Loucy (cell line): Measurements from ENCODE around the gene ZBED4.
A peak's percentile ranks its signal among the peaks of the same experiment; 100 is the strongest.

Experiments used
- H2AFZ ChIP-seq: fragments of 200-600 bp; sonication (generic); 2 replicates; pipeline ENCODE4 v1.6.0; 2016; ENCODE audit warnings: antibody characterized with exemption, mild to moderate bottlenecking, low read length, moderate library complexity
- H3F3A ChIP-seq: fragments of 200-600 bp; 2 replicates; pipeline ENCODE4 v1.6.0; 2016; ENCODE audit warnings: antibody characterized with exemption, low read depth, mild to moderate bottlenecking
- H3K27me3 ChIP-seq: fragments of 200-600 bp; sonication (generic); 2 replicates; pipeline ENCODE4 v1.6.1; 2014; ENCODE audit warnings: low read length, mild to moderate bottlenecking; ENCODE audit not compliant: insufficient read depth, poor library complexity, severe bottlenecking
- H3K36me3 ChIP-seq: fragments of 200-600 bp; sonication (generic); 2 replicates; pipeline ENCODE4 v1.6.1; 2016; ENCODE audit warnings: low read length; ENCODE audit not compliant: insufficient read depth
- H3K4me1 ChIP-seq: fragments of 200-600 bp; sonication (generic); 2 replicates; pipeline ENCODE4 v1.5.1; 2014; ENCODE audit warnings: low read length, mild to moderate bottlenecking; ENCODE audit not compliant: insufficient read depth, poor library complexity, severe bottlenecking
- H3K4me2 ChIP-seq: fragments of 200-600 bp; sonication (generic); 2 replicates; pipeline ENCODE4 v1.6.0; 2014; ENCODE audit warnings: antibody characterized with exemption, low read length, low read depth, mild to moderate bottlenecking; ENCODE audit not compliant: poor library complexity, severe bottlenecking
- H3K4me3 ChIP-seq: fragments of 200-600 bp; sonication (generic); 2 replicates; pipeline ENCODE4 v1.5.1; 2014; ENCODE audit warnings: low read length, mild to moderate bottlenecking, mixed read lengths; ENCODE audit not compliant: poor library complexity, severe bottlenecking
- H3K79me2 ChIP-seq: fragments of 200-600 bp; sonication (generic); 2 replicates; pipeline ENCODE4 v1.6.1; 2014; ENCODE audit warnings: low read length; ENCODE audit not compliant: insufficient read depth
- H3K9ac ChIP-seq: fragments of 200-600 bp; sonication (generic); 2 replicates; pipeline ENCODE4 v1.6.0; 2014; ENCODE audit warnings: mild to moderate bottlenecking, low read depth, low read length, moderate library complexity; ENCODE audit not compliant: poor library complexity, severe bottlenecking
- H3K9me2 ChIP-seq: fragments of 200-600 bp; sonication (generic); replicated peaks from 2 replicates; pipeline ENCODE4 v1.6.1; 2016; ENCODE audit warnings: low read depth, low read length, mixed read lengths
- H3K9me3 ChIP-seq: fragments of 200-600 bp; sonication (generic); 2 replicates; pipeline ENCODE4 v1.6.1; 2014; ENCODE audit warnings: mild to moderate bottlenecking, antibody characterized with exemption, low read length, low read depth; ENCODE audit not compliant: insufficient read depth
- H4K20me1 ChIP-seq: fragments of 200-600 bp; sonication (generic); 2 replicates; pipeline ENCODE4 v1.6.0; 2014; ENCODE audit warnings: antibody characterized with exemption, low read length, mild to moderate bottlenecking; ENCODE audit not compliant: insufficient read depth, poor library complexity, severe bottlenecking
- EZH2phosphoT487 ChIP-seq: fragments of 200-600 bp; IDR thresholded peaks from 2 replicates; pipeline ENCODE4 v1.6.1; 2018; ENCODE audit warnings: antibody characterized with exemption, mild to moderate bottlenecking, moderate library complexity, borderline replicate concordance
- TF ChIP-seq, protein P1 (sequence below): fragments of 200-600 bp; sonication (generic); conservative IDR thresholded peaks from 2 replicates; pipeline ENCODE4 v1.5.1; 2014; ENCODE audit warnings: mild to moderate bottlenecking, antibody characterized with exemption, low read length

The ZBED4 gene

DNA sequence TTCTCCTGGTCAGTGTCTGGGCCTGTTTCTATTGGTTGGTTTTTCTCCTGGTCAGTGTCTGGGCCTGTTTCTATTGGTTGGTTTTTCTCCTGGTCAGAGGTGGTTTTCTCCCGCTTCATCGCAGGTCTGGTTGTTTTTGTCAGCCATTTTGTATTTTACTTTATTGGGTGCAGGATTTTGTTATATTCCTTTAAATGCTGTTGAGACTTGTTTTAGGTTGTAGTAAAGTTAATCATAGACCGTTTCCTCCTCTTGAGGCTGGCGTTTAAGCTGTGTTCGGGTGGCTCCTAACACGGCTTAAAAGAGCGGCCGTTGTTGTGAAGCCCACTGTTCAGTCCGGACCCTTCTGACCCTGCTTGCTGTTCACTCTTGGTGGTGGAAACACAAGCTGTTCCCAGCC is 26.2 kb downstream of the ZBED4 start:
- no peak for TF ChIP-seq EZH2phosphoT487
- TF ChIP-seq, protein P1, sequence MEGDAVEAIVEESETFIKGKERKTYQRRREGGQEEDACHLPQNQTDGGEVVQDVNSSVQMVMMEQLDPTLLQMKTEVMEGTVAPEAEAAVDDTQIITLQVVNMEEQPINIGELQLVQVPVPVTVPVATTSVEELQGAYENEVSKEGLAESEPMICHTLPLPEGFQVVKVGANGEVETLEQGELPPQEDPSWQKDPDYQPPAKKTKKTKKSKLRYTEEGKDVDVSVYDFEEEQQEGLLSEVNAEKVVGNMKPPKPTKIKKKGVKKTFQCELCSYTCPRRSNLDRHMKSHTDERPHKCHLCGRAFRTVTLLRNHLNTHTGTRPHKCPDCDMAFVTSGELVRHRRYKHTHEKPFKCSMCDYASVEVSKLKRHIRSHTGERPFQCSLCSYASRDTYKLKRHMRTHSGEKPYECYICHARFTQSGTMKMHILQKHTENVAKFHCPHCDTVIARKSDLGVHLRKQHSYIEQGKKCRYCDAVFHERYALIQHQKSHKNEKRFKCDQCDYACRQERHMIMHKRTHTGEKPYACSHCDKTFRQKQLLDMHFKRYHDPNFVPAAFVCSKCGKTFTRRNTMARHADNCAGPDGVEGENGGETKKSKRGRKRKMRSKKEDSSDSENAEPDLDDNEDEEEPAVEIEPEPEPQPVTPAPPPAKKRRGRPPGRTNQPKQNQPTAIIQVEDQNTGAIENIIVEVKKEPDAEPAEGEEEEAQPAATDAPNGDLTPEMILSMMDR: no peak
- H3K4me1 ChIP-seq: peaks cover 23% of the 10 kb centered on the region
- 0 out of 2 replicates have a peak, but pooled peaks cover 3% of the 10 kb centered on the region for H3F3A ChIP-seq
- H3K4me2 ChIP-seq: peak overlapping the region; percentile 70
- peaks cover 74% of the 10 kb centered on the region for H4K20me1 ChIP-seq
- peak overlapping the region; percentile 48 for H3K4me3 ChIP-seq
- no peaks in the 10 kb centered on the region for H3K9me3 ChIP-seq
- H3K9me2 ChIP-seq: no peaks in the 10 kb centered on the region
- H3K9ac ChIP-seq: peak overlapping the region; percentile 44
- peaks cover 98% of the 10 kb centered on the region for H3K79me2 ChIP-seq
- H3K27me3 ChIP-seq: no peaks in the 10 kb centered on the region
- peaks cover 37% of the 10 kb centered on the region; the same call in 1 of the 2 replicates for H3K36me3 ChIP-seq
- no peak overlapping the region for H2AFZ ChIP-seq

DNA sequence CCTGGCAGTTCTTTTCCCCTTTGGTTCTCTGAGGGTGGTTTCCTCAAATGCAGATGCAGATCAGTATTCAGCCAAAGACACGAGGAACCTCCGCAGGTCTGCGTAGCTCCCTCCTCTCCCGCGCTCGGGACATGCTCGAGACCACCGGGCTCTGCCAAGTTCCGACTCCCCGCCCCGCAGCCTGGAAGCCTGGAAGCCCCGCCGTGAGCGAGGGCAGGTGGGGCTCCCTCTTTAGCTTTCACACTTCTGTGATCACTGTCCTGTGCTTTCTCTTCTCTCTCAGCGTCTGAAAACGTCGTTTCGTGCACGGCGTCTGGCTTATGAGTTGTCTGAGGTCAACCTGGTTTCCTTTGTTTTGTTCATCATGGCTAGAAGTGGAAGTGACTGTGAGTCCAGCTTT is 26.6 kb downstream of the ZBED4 start:
- Histone ChIP-seq H3K36me3 (peaks cover 41% of the 10 kb centered on the region; the same call in 1 of the 2 replicates), H3K9ac (peak overlapping the region; percentile 44), H3K27me3 (no peaks in the 10 kb centered on the region), H4K20me1 (peaks cover 74% of the 10 kb centered on the region), H3K4me3 (peak overlapping the region; percentile 48), H3K9me3 (no peaks in the 10 kb centered on the region), H3F3A (0 out of 2 replicates have a peak, but pooled peaks cover 3% of the 10 kb centered on the region), H3K4me1 (peaks cover 23% of the 10 kb centered on the region), H3K79me2 (peaks cover 98% of the 10 kb centered on the region), H3K9me2 (no peaks in the 10 kb centered on the region), H3K4me2 (peak overlapping the region; percentile 70), H2AFZ (no peak overlapping the region)
- TF ChIP-seq, protein P1: no peak

DNA sequence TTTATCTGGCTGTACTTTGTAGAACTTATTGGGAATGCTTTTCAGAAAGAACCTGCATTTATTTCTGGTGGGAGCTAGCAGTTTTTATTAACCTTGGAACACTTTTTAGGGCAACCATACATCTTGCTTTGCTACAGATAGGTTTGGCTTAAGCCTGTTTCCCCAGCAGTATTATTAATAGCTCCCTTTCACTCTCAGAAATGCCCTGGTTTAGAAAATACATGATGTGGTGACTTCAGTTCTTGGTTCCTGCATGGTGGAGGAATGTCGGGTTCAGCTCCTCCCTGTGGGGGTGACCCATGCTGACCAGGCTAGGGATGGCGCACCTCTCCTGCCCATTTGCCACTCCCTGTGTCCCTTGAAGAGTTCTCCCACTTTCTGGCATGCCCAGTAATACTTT is 28.2 kb downstream of the ZBED4 start:
- Histone ChIP-seq H3K36me3 (peaks cover 51% of the 10 kb centered on the region; the same call in 1 of the 2 replicates), H3K4me1 (peaks cover 23% of the 10 kb centered on the region), H3K4me3 (no peak overlapping the region), H3K9me3 (no peaks in the 10 kb centered on the region), H4K20me1 (peaks cover 65% of the 10 kb centered on the region), H3K9me2 (no peaks in the 10 kb centered on the region), H3K27me3 (no peaks in the 10 kb centered on the region), H2AFZ (no peak overlapping the region), H3K9ac (no peak overlapping the region), H3K4me2 (no peak overlapping the region), H3K79me2 (peaks cover 98% of the 10 kb centered on the region), H3F3A (0 out of 2 replicates have a peak, but pooled peaks cover 3% of the 10 kb centered on the region)
- TF ChIP-seq, protein P1: no peak
- TF ChIP-seq EZH2phosphoT487: no peak
